Rectal smooth muscle tissue (tissue), 1 donor: Measurements from ENCODE around the gene PAK6.

Experiments
- H3K27ac ChIP-seq: one replicate; pipeline ENCODE4 v1.7.0; 2013; ENCODE audit warnings: low read depth, low read length, inconsistent platforms
- H3K27me3 ChIP-seq: one replicate; pipeline ENCODE4 v1.7.0; 2013; ENCODE audit warnings: low read length; ENCODE audit not compliant: control insufficient read depth, insufficient read depth
- H3K36me3 ChIP-seq: one replicate; pipeline ENCODE4 v1.7.0; 2013; ENCODE audit warnings: low read length; ENCODE audit not compliant: control insufficient read depth, insufficient read depth
- H3K4me1 ChIP-seq: one replicate; pipeline ENCODE4 v1.7.0; 2013; ENCODE audit warnings: low read length; ENCODE audit not compliant: control insufficient read depth, insufficient read depth
- H3K4me3 ChIP-seq: one replicate; pipeline ENCODE4 v1.7.0; 2013; ENCODE audit warnings: low read length
- H3K9ac ChIP-seq: one replicate; pipeline ENCODE4 v1.7.0; 2013; ENCODE audit warnings: low read length

Gene PAK6

GRCh38 chr15:40277471-40277870, 38.6 kb downstream of the PAK6 start:
- no peaks in the 10 kb centered on the region for H3K36me3 ChIP-seq
- H3K27ac ChIP-seq = no peak overlapping the region
- no peak overlapping the region for H3K4me3 ChIP-seq
- H3K27me3 ChIP-seq = peaks cover 14% of the 10 kb centered on the region
- H3K4me1 ChIP-seq = no peaks in the 10 kb centered on the region
- no peak overlapping the region for H3K9ac ChIP-seq

- H3K27me3 ChIP-seq = peaks cover 14% of the 10 kb centered on the region
- no peak overlapping the region for H3K27ac ChIP-seq
- no peaks in the 10 kb centered on the region for H3K4me1 ChIP-seq
- H3K4me3 ChIP-seq = no peak overlapping the region
- no peaks in the 10 kb centered on the region for H3K36me3 ChIP-seq
- H3K9ac ChIP-seq = no peak overlapping the region
Observed at GRCh38 chr15:40278026-40278425, 39.2 kb downstream of the PAK6 start.

GRCh38 chr15:40279437-40280141, 40.7 kb downstream of the PAK6 start:
- Histone ChIP-seq H3K27me3 (peaks cover 14% of the 10 kb centered on the region), H3K9ac (no peak overlapping the region), H3K4me1 (no peaks in the 10 kb centered on the region), H3K36me3 (no peaks in the 10 kb centered on the region), H3K4me3 (no peak overlapping the region), H3K27ac (no peak overlapping the region)

GRCh38 chr15:40280260-40281056, 41.6 kb downstream of the PAK6 start:
- Histone ChIP-seq H3K4me1 (peaks cover 7% of the 10 kb centered on the region), H3K4me3 (no peak overlapping the region), H3K27me3 (peaks cover 14% of the 10 kb centered on the region)

GRCh38 chr15:40281057-40281800, 42.4 kb downstream of the PAK6 start:
- Histone ChIP-seq H3K4me3 (no peak overlapping the region), H3K9ac (no peak overlapping the region), H3K36me3 (no peaks in the 10 kb centered on the region), H3K27me3 (peaks cover 14% of the 10 kb centered on the region), H3K27ac (no peak overlapping the region), H3K4me1 (peaks cover 11% of the 10 kb centered on the region)

More at GRCh38 chr15:40280260-40281056, 41.6 kb downstream of the PAK6 start:
- Histone ChIP-seq H3K27ac (no peak overlapping the region), H3K36me3 (no peaks in the 10 kb centered on the region), H3K9ac (no peak overlapping the region)

GRCh38 chr15:40281801-40282146, 42.9 kb downstream of the PAK6 start:
- Histone ChIP-seq H3K27ac (no peak overlapping the region), H3K9ac (no peak overlapping the region), H3K4me3 (peak overlapping the region; percentile 62), H3K4me1 (peaks cover 11% of the 10 kb centered on the region), H3K27me3 (peaks cover 14% of the 10 kb centered on the region), H3K36me3 (no peaks in the 10 kb centered on the region)

GRCh38 chr15:40282147-40282868, 43.4 kb downstream of the PAK6 start:
- no peak overlapping the region for H3K27ac ChIP-seq
- peaks cover 14% of the 10 kb centered on the region for H3K27me3 ChIP-seq
- no peaks in the 10 kb centered on the region for H3K36me3 ChIP-seq
- H3K9ac ChIP-seq = no peak overlapping the region
- peak overlapping the region; percentile 62 for H3K4me3 ChIP-seq
- H3K4me1 ChIP-seq = peaks cover 11% of the 10 kb centered on the region

- no peak within 1 kb of the TSS for H3K27ac ChIP-seq
- no peaks in the 10 kb centered on the region for H3K36me3 ChIP-seq
- H3K4me1 ChIP-seq = peaks cover 11% of the 10 kb centered on the region
- peaks cover 14% of the 10 kb centered on the region for H3K27me3 ChIP-seq
- H3K9ac ChIP-seq = no peak within 1 kb of the TSS
- H3K4me3 ChIP-seq = peak within 1 kb of the TSS; percentile 62
Observed at GRCh38 chr15:40282869-40283614, 44.2 kb downstream of the PAK6 start, which contains the start of gene ANKRD63. ANKRD63 (minus strand) TSS chr15:40283064; CDS start chr15:40282586, 478 bp downstream.

GRCh38 chr15:40283615-40284300, 44.9 kb downstream of the PAK6 start:
- Histone ChIP-seq H3K36me3 (no peaks in the 10 kb centered on the region), H3K4me1 (peaks cover 11% of the 10 kb centered on the region), H3K27ac (no peak overlapping the region), H3K4me3 (no peak overlapping the region), H3K9ac (no peak overlapping the region), H3K27me3 (peaks cover 14% of the 10 kb centered on the region)

- Histone ChIP-seq H3K27ac (peak overlapping the region; percentile 22), H3K27me3 (peaks cover 11% of the 10 kb centered on the region)
Observed at GRCh38 chr15:40285151-40285550, 46.3 kb downstream of the PAK6 start.

GRCh38 chr15:40285554-40286011, 46.7 kb downstream of the PAK6 start:
- no peak overlapping the region for H3K9ac ChIP-seq
- no peaks in the 10 kb centered on the region for H3K36me3 ChIP-seq
- no peak overlapping the region for H3K4me3 ChIP-seq
- H3K4me1 ChIP-seq = peaks cover 11% of the 10 kb centered on the region
- no peak overlapping the region for H3K27ac ChIP-seq
- peaks cover 10% of the 10 kb centered on the region for H3K27me3 ChIP-seq

More at GRCh38 chr15:40285151-40285550, 46.3 kb downstream of the PAK6 start:
- Histone ChIP-seq H3K4me3 (no peak overlapping the region), H3K4me1 (peaks cover 11% of the 10 kb centered on the region), H3K36me3 (no peaks in the 10 kb centered on the region), H3K9ac (no peak overlapping the region)
